ENCODE results near the gene TIGD3.

DNA sequence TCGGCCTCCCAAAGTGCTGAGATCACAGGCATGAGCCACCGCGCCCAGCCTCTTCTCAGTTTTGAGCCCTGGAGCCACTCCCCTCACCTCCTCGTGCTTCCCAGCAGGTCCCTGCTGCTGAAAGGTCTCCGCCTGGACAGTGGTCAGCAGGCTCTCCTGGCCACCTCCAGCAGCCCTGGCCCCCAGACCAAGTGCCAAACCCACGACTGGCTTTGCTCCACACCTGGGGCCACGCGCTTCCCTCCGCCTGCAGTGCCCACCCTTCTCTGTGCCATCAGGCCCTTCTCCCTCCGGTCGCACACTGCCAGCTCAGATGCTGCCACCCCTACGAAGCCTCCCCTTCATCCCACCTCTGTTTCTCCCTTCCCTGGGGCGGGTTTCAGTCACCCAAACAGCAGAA is 44.7 kb downstream of the TIGD3 start:
- TF ChIP-seq CTCF (conservative IDR thresholded peaks at IDR 0.05; ENCODE audit: low read depth, low read length) (no peak), EZH2 (IDR thresholded peaks at IDR 0.05; ENCODE audit: low read length, unreplicated experiment) (no peak), EZH2phosphoT487 (IDR thresholded peaks at IDR 0.05; ENCODE audit: borderline replicate concordance, low read length) (no peak)
